Vagina (tissue), 2 donors: ENCODE results near the gene PTPRG. TPM values are rescaled to one million over a fixed set of nuclear protein-coding genes. Genes with fewer than 3 reads are reported as not detected.
"Not testable (repeated sequence)": the region's sequence is repeated elsewhere in the genome, so short reads cannot be mapped to it uniquely, and the experiment has no call there.

Experiments used
- DNase-seq, 2 donors: peaks; one replicate each; pipeline ENCODE4 v3.0.0-alpha.2; 2017; ENCODE audit errors: extremely low spot score in 2 of 2
- H3K27ac ChIP-seq: fragments of 200-600 bp; sonication (generic); one replicate; pipeline ENCODE4 v1.5.1; 2019
- H3K27me3 ChIP-seq: fragments of 200-600 bp; sonication (generic); one replicate; pipeline ENCODE4 v1.5.1; 2019
- H3K36me3 ChIP-seq, 2 donors: fragments of 200-600 bp; sonication (generic); one replicate each; pipeline ENCODE4 v1.5.1; 2017 to 2019
- H3K4me1 ChIP-seq: fragments of 200-600 bp; sonication (generic); one replicate; pipeline ENCODE4 v1.5.1; 2019
- H3K4me3 ChIP-seq, 2 donors: fragments of 200-600 bp; sonication (generic); 1 replicate in 1 of 2; 2 replicates in 1 of 2; pipeline ENCODE4 v1.5.1; 2016 to 2019
- H3K9me3 ChIP-seq: fragments of 200-600 bp; sonication (generic); one replicate; pipeline ENCODE4 v1.5.1; 2019
- POLR2A ChIP-seq, 2 donors: fragments of 450-650 bp; IDR thresholded peaks; one replicate each; pipeline ENCODE4 v1.6.1; 2017; ENCODE audit warnings: antibody characterized with exemption in 2 of 2, mild to moderate bottlenecking in 2 of 2, moderate library complexity in 2 of 2
- POLR2AphosphoS5 ChIP-seq, 2 donors: sonication (generic); formaldehyde crosslinking; IDR thresholded peaks; one replicate each; pipeline ENCODE4 v1.9.0; 2017; ENCODE audit warnings: antibody characterized with exemption in 2 of 2, mild to moderate bottlenecking in 2 of 2, low read depth in 1 of 2; ENCODE audit not compliant: insufficient read depth in 1 of 2
- intact Hi-C: fragments of 100-400 bp; cut with DNase I; formaldehyde crosslinking; loops from one replicate; pipeline ENCODE4 v1.15.1; 2023
- total RNA-seq: library from RNA; depleted of rRNA; stranded (reverse); fragments of >200 nt; gene quantifications from one replicate; pipeline ENCODE4 v1.2.3, GENCODE V29; 2016
- TF ChIP-seq, protein P1 (sequence below), 3 experiments: fragments of 450-650 bp in 2 of 3; fragments of 200-600 bp in 1 of 3; sonication (generic) in 1 of 3; IDR thresholded peaks; one replicate each; pipeline ENCODE4 v1.5.1; 2017 to 2019; ENCODE audit warnings: antibody characterized with exemption in 3 of 3, mild to moderate bottlenecking in 2 of 3, moderate library complexity in 2 of 3

Gene PTPRG
- total RNA-seq, 1 donor from 2014 or later = 47.6 TPM

DNA sequence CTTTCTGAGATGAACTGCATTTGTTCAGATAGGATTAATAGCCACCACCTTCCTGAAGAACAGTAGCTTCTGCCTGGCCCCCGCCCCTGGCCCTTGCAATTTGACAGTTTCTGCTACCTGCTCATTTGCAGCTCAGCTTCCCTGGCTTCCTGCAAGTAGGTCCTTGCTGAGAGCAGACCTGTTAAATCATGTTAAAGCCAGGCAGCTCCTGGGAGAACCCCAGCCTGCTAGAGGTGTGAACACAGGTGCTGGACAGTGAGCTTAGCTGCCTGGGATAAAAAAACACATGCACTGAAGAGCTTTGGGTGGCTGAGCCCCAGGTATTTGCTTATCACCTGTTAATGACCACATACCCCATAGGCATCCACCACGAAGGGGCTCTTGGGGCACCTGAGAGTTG lies 143.4 kb downstream of the PTPRG start:
- H3K27ac ChIP-seq = no peak overlapping the region
- no peak overlapping the region for H3K4me3 ChIP-seq
- no peaks in the 10 kb centered on the region for H3K9me3 ChIP-seq
- no peaks in the 10 kb centered on the region for H3K4me1 ChIP-seq
- intact Hi-C loops = no loop called here
- no peaks in the 10 kb centered on the region for H3K27me3 ChIP-seq
- no peaks in the 10 kb centered on the region for H3K36me3 ChIP-seq
- no peak for TF ChIP-seq POLR2AphosphoS5 (IDR thresholded peaks at IDR 0.05; ENCODE audit: insufficient read depth in 1 of 2, low read depth in 1 of 2)
- TF ChIP-seq, protein P1, sequence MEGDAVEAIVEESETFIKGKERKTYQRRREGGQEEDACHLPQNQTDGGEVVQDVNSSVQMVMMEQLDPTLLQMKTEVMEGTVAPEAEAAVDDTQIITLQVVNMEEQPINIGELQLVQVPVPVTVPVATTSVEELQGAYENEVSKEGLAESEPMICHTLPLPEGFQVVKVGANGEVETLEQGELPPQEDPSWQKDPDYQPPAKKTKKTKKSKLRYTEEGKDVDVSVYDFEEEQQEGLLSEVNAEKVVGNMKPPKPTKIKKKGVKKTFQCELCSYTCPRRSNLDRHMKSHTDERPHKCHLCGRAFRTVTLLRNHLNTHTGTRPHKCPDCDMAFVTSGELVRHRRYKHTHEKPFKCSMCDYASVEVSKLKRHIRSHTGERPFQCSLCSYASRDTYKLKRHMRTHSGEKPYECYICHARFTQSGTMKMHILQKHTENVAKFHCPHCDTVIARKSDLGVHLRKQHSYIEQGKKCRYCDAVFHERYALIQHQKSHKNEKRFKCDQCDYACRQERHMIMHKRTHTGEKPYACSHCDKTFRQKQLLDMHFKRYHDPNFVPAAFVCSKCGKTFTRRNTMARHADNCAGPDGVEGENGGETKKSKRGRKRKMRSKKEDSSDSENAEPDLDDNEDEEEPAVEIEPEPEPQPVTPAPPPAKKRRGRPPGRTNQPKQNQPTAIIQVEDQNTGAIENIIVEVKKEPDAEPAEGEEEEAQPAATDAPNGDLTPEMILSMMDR (IDR thresholded peaks at IDR 0.05) = no peak
- TF ChIP-seq POLR2A (IDR thresholded peaks at IDR 0.05) = no peak
- no peak for DNase-seq

DNA sequence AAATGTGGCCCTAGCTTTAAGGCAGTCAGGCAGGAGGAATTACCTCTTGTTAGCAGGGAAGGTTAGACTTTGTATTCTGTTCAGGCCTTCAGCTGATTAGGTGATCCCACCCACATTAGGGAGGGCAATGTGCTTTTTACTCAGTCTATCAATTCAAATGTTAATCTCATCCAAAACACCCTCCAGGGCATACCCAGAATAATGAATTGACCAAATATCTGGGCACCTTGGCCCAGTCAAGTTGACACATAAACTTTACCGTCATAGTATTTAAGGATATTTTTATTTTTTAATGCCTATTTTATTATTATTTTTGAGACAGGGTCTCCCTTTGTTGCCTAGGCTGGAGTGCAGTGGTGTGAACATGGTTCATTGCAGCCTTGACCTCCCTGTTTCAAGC lies 146.1 kb downstream of the PTPRG start:
- H3K27me3 ChIP-seq = no peaks in the 10 kb centered on the region
- no peaks in the 10 kb centered on the region for H3K9me3 ChIP-seq
- no peaks in the 10 kb centered on the region for H3K36me3 ChIP-seq
- intact Hi-C loops = no loop called here
- TF ChIP-seq POLR2A (IDR thresholded peaks at IDR 0.05) (no peak), POLR2AphosphoS5 (IDR thresholded peaks at IDR 0.05; ENCODE audit: insufficient read depth in 1 of 2, low read depth in 1 of 2) (no peak)
- TF ChIP-seq, protein P1 (IDR thresholded peaks at IDR 0.05) = no peak
- DNase-seq = no peak
- no peaks in the 10 kb centered on the region for H3K4me1 ChIP-seq
- H3K27ac ChIP-seq = no peak overlapping the region
- no peak overlapping the region for H3K4me3 ChIP-seq

DNA sequence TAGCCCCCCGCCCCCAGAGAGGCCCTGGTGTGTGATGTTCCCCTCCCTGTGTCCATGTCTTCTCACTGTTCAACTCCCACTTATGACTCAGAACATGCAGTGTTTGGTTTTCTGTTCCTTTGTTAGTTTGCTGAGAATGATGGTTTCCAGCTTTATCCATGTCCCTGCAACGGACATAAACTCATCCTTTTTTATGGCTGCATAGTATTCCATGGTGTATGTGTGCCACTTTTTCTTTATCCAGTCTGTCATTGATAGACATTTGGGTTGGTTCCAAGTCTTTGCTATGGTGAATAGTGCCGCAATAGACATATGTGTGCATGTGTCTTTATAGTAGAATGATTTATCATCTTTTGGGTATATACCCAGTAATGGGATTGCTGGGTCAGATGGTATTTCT lies 149.5 kb downstream of the PTPRG start:
- H3K4me3 ChIP-seq, H3K36me3 ChIP-seq, H3K4me1 ChIP-seq, H3K27me3 ChIP-seq, H3K27ac ChIP-seq, H3K9me3 ChIP-seq, DNase-seq, intact Hi-C loops: not testable (repeated sequence)

DNA sequence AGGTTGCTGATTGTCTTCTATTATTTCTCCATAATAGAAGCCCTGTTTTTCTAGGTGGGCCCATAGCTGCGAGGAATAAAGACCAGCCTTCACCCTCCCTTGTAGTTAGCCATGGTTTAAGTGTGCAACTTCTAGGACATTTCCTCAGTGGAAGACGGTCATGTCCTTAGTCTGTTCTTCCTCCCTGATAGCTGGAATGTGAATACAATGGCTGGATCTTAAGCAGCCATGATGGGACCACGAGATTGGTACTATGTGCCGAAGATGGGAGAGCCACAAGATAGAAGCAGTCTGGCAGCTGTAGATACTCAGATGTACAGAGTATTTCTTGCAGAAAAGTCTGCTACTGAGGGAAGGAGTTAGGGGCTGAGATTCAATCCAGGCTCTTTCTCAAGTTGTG lies 152.9 kb downstream of the PTPRG start:
- TF ChIP-seq POLR2A (IDR thresholded peaks at IDR 0.05) (no peak), POLR2AphosphoS5 (IDR thresholded peaks at IDR 0.05; ENCODE audit: insufficient read depth in 1 of 2, low read depth in 1 of 2) (no peak)

DNA sequence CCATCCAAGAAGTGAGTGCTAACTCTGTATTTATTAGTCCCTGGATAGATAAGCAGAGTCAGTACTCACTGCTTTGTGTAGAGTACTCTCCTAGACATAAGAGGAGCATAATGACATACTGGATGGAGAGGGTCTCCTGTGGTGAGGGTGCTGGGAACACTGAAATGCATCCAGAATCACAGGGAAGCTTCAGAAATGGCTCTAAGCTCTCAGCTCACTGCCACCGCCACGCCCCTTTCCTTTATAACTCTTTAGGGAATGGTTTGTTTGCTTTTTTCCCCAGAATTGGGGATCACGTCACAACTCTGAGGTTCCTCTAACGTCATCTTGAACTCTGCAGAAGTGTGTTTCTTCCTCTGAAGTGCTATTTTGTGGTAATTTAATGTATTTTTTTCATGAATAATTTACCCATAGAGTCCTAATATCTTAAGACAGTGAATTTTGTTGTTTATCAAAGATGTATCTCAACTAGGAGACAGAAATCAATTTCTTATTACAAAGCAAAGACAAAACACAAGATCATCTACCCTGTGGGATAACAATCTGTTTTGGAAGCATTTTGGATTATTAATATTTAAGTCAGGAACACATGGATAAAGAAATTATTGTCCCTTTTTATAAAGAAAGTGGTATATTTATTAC lies 154.6 kb downstream of the PTPRG start:
- TF ChIP-seq POLR2AphosphoS5 (IDR thresholded peaks at IDR 0.05; ENCODE audit: insufficient read depth in 1 of 2, low read depth in 1 of 2) = no peak
- TF ChIP-seq, protein P1 (IDR thresholded peaks at IDR 0.05) = no peak
- no peak for TF ChIP-seq POLR2A (IDR thresholded peaks at IDR 0.05)
- H3K4me3 ChIP-seq = no peak overlapping the region
- no peak for DNase-seq
- peaks cover 7% of the 10 kb centered on the region for H3K4me1 ChIP-seq
- no peaks in the 10 kb centered on the region for H3K9me3 ChIP-seq
- H3K27me3 ChIP-seq = no peaks in the 10 kb centered on the region
- H3K36me3 ChIP-seq = no peaks in the 10 kb centered on the region
- H3K27ac ChIP-seq = no peak overlapping the region
- intact Hi-C loops = no loop called here

More for the DNA sequence above, 152.9 kb downstream of the PTPRG start:
- DNase-seq = no peak
- Histone ChIP-seq H3K9me3 (no peaks in the 10 kb centered on the region), H3K27me3 (no peaks in the 10 kb centered on the region), H3K27ac (no peak overlapping the region), H3K4me1 (peaks cover 7% of the 10 kb centered on the region), H3K36me3 (no peaks in the 10 kb centered on the region), H3K4me3 (no peak overlapping the region)
- intact Hi-C loops = no loop called here

DNA sequence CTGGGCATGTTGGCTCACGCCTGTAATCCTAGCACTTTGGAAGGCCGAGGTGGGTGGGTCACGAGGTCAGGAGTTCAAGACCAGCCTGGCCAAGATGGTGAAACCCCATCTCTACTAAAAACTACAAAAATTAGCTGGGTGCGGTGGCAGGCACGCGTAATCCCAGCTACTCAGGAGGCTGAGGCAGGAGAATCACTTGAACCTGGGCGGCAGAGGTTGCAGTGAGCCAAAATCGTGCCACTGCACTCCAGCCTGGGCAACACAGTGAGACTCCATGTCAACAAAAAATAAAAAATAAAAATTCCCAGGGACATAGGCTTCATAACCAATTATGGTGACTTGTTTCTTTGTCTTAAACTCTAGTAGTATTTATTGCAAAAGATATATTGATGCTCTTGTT lies 155.3 kb downstream of the PTPRG start:
- H3K4me3 ChIP-seq, DNase-seq, H3K27me3 ChIP-seq, H3K9me3 ChIP-seq, H3K4me1 ChIP-seq, H3K27ac ChIP-seq, H3K36me3 ChIP-seq, intact Hi-C loops: not testable (repeated sequence)
